Measurements from ENCODE around the gene PPL. TPM values are rescaled to one million over a fixed set of nuclear protein-coding genes. Genes with fewer than 3 reads are reported as not detected.

The PPL gene
- polyA plus RNA-seq, 1 donor: 32.2 TPM

DNA sequence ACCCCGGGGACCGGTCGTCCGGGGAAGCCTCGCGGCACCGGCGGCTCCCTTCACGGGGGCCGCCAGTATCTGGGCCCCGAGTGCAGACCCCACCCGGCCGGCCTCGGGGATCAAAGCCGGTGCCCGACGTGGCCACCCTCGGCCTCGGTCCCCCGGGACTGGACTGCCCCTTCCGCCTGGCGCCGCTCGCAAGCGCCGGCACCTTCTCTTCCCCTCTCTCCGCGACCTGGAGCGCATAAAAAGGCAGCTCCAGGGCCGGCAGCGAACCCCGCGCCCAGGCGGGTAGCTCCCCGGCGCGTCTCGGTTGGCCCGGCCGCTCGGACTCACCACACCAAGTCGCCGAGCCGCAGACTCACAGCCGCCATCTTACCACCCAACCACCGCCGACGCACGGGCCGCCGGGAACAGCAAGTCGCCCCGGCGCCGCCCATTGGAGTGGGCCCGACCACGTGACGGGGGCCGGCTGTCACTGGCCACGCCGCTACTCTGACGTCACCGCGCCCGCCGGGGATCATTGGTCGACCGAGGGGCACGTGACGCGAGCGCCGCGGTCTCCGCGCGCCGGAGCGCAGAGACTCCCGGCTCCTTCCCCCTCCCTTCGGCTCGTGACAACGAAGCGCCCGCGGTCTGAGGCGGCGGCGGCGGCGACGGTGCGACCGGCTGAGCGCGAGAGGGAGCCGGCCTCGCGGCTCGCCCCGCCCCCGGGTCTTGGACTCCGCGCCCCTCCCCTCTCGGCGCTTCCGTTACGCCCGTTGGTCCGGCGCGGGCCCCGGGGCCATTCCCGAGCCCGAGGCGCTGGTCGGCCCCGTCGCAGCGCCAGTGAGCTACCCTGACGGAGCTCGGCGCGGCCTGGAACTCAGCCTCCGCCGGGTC is 89.8 kb downstream of the PPL start, which contains the start of the genes GLYR1 and UBN1:
GLYR1 (minus strand) TSS at position 388 of the 873 bp plus-strand sequence; CDS start at position 365, 23 bp downstream.
UBN1 (plus strand) TSS at position 581 of the 873 bp plus-strand sequence. CDS start 5,437 bp downstream, outside the sequence.
- Histone ChIP-seq H3K36me3 (ENCODE audit: control insufficient read depth, insufficient read depth, low read length) (peaks cover 21% of the 10 kb centered on the region), H3K4me3 (ENCODE audit: low read length) (peak within 1 kb of the TSS; percentile 92), H3K27me3 (ENCODE audit: control insufficient read depth, insufficient read depth, low read length) (no peaks in the 10 kb centered on the region), H3K9me3 (ENCODE audit: control insufficient read depth, low read depth, low read length) (no peaks in the 10 kb centered on the region), H3K4me1 (ENCODE audit: control insufficient read depth, insufficient read depth, low read length) (peaks cover 14% of the 10 kb centered on the region), H3K27ac (ENCODE audit: low read length) (peak within 1 kb of the TSS; percentile 92)
- no CpG with 5 or more reads among the region's 126 CpGs for WGBS (ENCODE audit: insufficient coverage, low lambda C conversion rate)
- DNase-seq: peak; percentile 98 to 99

DNA sequence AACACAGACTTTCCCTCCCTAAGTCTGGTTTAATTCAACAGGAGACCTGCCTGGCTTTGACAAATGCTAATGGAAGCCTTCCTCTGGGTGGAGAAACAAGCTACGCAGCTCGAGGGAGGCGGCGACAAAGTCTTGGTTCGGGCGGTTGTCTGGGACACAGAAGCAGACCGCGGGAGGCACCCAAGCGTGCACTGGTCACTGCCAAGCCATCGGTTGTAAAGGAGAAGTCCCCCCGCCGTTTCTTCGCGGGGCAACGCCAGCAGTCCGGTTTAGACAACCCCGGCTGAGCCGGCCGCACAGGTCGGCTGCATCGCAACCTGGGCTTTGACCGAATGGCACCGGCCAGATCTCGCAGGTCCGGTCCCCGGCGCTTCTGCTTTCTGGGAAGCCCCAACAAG is 90.4 kb downstream of the PPL start:
- peak; percentile 48 to 68 for DNase-seq
- Histone ChIP-seq H3K27ac (ENCODE audit: low read length) (peak overlapping the region; percentile 92), H3K4me3 (ENCODE audit: low read length) (peak overlapping the region; percentile 92), H3K4me1 (ENCODE audit: control insufficient read depth, insufficient read depth, low read length) (peaks cover 14% of the 10 kb centered on the region), H3K27me3 (ENCODE audit: control insufficient read depth, insufficient read depth, low read length) (no peaks in the 10 kb centered on the region), H3K9me3 (ENCODE audit: control insufficient read depth, low read depth, low read length) (no peaks in the 10 kb centered on the region), H3K36me3 (ENCODE audit: control insufficient read depth, insufficient read depth, low read length) (peaks cover 25% of the 10 kb centered on the region)
- no CpG with 5 or more reads among the region's 27 CpGs for WGBS (ENCODE audit: insufficient coverage, low lambda C conversion rate)

DNA sequence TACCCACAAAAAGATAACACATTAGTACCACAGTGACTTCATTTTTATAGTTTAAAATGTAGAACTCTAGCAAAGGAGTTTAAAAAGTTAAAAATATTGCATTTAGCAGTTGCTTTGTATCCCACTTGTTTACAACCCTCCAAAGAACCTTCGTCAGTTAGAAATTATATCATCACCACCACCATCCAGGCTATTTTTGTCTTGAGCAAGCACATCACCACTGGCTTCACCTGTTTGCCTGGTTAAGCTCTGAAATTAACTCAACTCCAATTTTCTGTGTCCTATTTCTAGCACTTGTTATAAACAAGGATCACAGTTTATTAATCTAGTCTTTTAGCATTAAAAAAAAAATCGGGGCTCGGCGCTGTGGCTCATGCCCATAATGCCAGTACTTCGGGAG is 96.0 kb downstream of the PPL start:
- no CpG with 5 or more reads among the region's 5 CpGs for WGBS (ENCODE audit: insufficient coverage, low lambda C conversion rate)
- Histone ChIP-seq H3K9me3 (ENCODE audit: control insufficient read depth, low read depth, low read length) (no peaks in the 10 kb centered on the region), H3K27ac (ENCODE audit: low read length) (no peak overlapping the region), H3K27me3 (ENCODE audit: control insufficient read depth, insufficient read depth, low read length) (no peaks in the 10 kb centered on the region), H3K36me3 (ENCODE audit: control insufficient read depth, insufficient read depth, low read length) (peaks cover 70% of the 10 kb centered on the region), H3K4me3 (ENCODE audit: low read length) (no peak overlapping the region), H3K4me1 (ENCODE audit: control insufficient read depth, insufficient read depth, low read length) (peaks cover 3% of the 10 kb centered on the region)
- no peak for DNase-seq

DNA sequence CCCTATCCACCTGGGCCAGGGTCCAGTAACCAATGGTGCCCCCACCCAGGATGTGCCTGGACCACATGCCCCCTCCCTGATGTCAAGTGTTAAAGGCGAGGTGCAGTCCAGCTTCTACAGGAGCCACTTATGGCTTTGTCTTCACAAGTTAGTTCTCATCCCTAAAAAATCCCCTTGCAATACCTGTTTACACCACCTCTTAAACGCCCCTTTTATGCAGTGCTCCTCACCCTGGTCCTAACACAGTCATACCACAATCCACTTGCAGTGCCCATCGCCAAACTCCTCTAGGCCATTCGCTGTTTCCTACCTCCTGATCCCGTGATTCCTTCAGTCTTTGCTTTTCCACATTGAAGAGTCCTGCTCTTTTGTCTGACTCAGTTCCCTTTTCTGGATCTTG is 97.0 kb downstream of the PPL start:
- no peaks in the 10 kb centered on the region for H3K9me3 ChIP-seq (ENCODE audit: control insufficient read depth, low read depth, low read length)
- WGBS (ENCODE audit: insufficient coverage, low lambda C conversion rate): no CpG with 5 or more reads among the region's 5 CpGs

DNA sequence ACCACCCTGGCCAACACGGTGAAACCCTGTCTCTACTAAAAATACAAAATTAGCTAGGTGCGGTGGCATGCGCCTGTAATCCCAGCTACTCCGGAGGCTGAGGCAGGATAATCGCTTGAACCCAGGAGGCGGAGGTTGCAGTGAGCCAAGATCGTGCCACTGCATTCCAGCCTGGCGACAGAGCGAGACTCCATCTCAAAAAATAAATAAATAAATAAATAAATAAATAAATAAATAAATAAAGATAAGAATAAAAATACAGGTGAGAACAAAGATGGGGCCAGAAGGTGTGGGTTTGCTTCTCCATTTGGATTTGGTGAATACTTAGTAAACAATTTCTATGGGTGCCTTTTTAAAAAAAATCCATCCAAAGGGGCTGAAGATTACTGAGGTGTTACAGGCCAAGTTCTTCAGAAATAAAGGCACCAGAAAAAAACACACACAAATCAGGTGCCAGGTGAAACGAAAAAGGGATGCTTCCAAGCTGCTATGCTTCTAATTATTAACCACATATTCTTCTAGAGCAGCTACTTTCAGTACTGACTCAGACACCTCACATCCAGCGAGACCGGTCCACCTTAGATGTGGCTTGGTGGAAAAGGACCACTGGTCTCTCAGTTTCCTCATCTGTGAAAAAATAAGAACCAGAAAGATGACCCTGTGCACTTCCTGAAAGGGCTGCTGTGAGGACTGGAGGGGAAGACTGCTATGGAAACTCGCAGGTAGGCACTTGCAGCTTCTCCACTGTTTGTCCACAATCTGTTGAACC is 99.0 kb downstream of the PPL start:
- Histone ChIP-seq H3K4me1 (ENCODE audit: control insufficient read depth, insufficient read depth, low read length) (peaks cover 5% of the 10 kb centered on the region), H3K27me3 (ENCODE audit: control insufficient read depth, insufficient read depth, low read length) (no peaks in the 10 kb centered on the region), H3K36me3 (ENCODE audit: control insufficient read depth, insufficient read depth, low read length) (peaks cover 72% of the 10 kb centered on the region), H3K9me3 (ENCODE audit: control insufficient read depth, low read depth, low read length) (no peaks in the 10 kb centered on the region), H3K27ac (ENCODE audit: low read length) (no peak overlapping the region), H3K4me3 (ENCODE audit: low read length) (no peak overlapping the region)
- no peak for DNase-seq
- WGBS (ENCODE audit: insufficient coverage, low lambda C conversion rate): no CpG with 5 or more reads among the region's 13 CpGs

More for the DNA sequence above, 97.0 kb downstream of the PPL start:
- no peak for DNase-seq
- H3K27ac ChIP-seq (ENCODE audit: low read length): no peak overlapping the region
- H3K27me3 ChIP-seq (ENCODE audit: control insufficient read depth, insufficient read depth, low read length): no peaks in the 10 kb centered on the region
- H3K4me1 ChIP-seq (ENCODE audit: control insufficient read depth, insufficient read depth, low read length): no peaks in the 10 kb centered on the region
- peaks cover 78% of the 10 kb centered on the region for H3K36me3 ChIP-seq (ENCODE audit: control insufficient read depth, insufficient read depth, low read length)
- H3K4me3 ChIP-seq (ENCODE audit: low read length): no peak overlapping the region

DNA sequence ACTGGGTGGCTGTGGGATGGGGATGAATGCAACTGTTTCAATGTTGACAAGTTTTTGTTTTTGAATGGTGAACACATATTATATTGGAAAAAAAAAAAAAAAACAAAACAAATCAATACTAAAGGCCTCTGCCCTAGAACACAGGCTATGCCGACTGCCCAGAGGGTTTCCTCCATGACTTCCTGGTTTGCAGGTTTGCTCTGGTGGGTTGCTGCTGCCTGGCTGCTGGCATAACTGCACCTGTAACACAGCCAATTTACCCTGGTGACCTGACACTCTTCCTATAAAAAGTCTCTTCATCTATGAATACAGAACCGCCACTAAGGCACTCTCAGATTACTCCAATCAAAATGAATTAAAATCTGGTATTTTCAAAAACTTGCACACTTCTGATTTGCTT is 100.2 kb downstream of the PPL start:
- H3K36me3 ChIP-seq (ENCODE audit: control insufficient read depth, insufficient read depth, low read length): peaks cover 75% of the 10 kb centered on the region
- DNase-seq: no peak
- H3K27me3 ChIP-seq (ENCODE audit: control insufficient read depth, insufficient read depth, low read length): no peaks in the 10 kb centered on the region
- H3K4me3 ChIP-seq (ENCODE audit: low read length): no peak overlapping the region
- peaks cover 5% of the 10 kb centered on the region for H3K4me1 ChIP-seq (ENCODE audit: control insufficient read depth, insufficient read depth, low read length)
- no peak overlapping the region for H3K27ac ChIP-seq (ENCODE audit: low read length)
- H3K9me3 ChIP-seq (ENCODE audit: control insufficient read depth, low read depth, low read length): no peaks in the 10 kb centered on the region
- no CpG with 5 or more reads among the region's 2 CpGs for WGBS (ENCODE audit: insufficient coverage, low lambda C conversion rate)

DNA sequence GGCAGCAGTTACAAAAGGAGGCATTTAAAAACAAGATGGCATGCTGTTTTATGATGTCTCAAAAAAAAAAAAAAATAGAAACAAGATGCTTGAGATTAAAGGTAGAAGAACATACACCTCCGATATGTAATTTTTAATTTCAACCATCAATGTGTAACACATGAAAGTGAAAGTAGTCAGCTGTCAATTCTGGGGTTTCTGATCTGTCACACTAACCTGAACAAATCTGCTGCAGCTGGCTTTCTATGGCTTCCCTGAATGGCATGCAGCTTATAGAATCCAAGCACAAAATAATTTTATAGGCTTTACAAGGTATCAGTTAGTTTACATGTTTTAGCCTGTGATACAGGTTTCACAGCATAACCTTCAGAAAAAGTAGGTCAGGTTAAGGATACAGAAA is 103.4 kb downstream of the PPL start:
- H3K27ac ChIP-seq (ENCODE audit: low read length): no peak overlapping the region
- H3K36me3 ChIP-seq (ENCODE audit: control insufficient read depth, insufficient read depth, low read length): peaks cover 73% of the 10 kb centered on the region
- WGBS (ENCODE audit: insufficient coverage, low lambda C conversion rate): 100% methylated on average over 1 of the region's 1 CpG
- DNase-seq: no peak
- peaks cover 5% of the 10 kb centered on the region for H3K4me1 ChIP-seq (ENCODE audit: control insufficient read depth, insufficient read depth, low read length)
- H3K9me3 ChIP-seq (ENCODE audit: control insufficient read depth, low read depth, low read length): no peaks in the 10 kb centered on the region
- H3K27me3 ChIP-seq (ENCODE audit: control insufficient read depth, insufficient read depth, low read length): no peaks in the 10 kb centered on the region
- H3K4me3 ChIP-seq (ENCODE audit: low read length): no peak overlapping the region

DNA sequence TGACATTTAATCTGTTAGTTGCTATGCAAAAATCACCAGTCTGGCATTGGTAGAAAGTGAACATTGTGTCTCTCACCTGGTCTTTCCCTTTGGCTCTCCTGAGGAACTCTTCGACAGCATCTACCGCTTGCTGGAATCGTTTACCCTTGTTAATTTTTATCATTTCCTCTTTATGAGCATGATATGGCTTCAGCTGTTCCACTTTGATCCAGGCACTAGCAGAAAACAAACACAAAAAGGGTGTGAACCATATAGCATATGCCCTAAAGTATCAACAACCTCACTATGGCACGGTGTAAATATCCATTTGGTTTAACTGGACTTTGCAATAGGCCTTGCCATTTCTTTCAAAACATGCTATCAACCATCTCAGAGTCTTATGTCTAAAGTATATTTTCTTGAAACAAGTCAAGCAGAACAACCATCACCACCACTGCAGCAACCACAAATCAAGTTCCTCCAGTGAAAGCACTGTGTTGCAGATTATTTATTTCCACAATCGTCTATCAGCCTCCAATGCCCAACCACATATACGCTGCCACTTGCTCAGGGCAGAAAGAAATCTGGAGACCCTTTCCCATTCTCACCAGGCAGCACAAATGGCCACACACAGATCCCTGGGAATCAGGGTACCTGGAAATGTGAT is 104.1 kb downstream of the PPL start:
- Histone ChIP-seq H3K36me3 (ENCODE audit: control insufficient read depth, insufficient read depth, low read length) (peaks cover 73% of the 10 kb centered on the region), H3K4me3 (ENCODE audit: low read length) (no peak overlapping the region), H3K4me1 (ENCODE audit: control insufficient read depth, insufficient read depth, low read length) (peaks cover 5% of the 10 kb centered on the region), H3K9me3 (ENCODE audit: control insufficient read depth, low read depth, low read length) (no peaks in the 10 kb centered on the region), H3K27me3 (ENCODE audit: control insufficient read depth, insufficient read depth, low read length) (no peaks in the 10 kb centered on the region), H3K27ac (ENCODE audit: low read length) (no peak overlapping the region)
- peak in 1 of 2 donors; percentile 26 for DNase-seq
- 43% methylated on average over 3 of the region's 6 CpGs for WGBS (ENCODE audit: insufficient coverage, low lambda C conversion rate)
